Prostate gland (tissue), 2 donors: ENCODE results near the gene KRTAP10-11.

Experiments
- POLR2AphosphoS5 ChIP-seq: sonication (generic); formaldehyde crosslinking; IDR thresholded peaks from one replicate; pipeline ENCODE4 v1.6.1; 2017; ENCODE audit warnings: antibody characterized with exemption
- TF ChIP-seq, protein P1 (sequence below), 4 experiments: fragments of 200-600 bp in 2 of 4; fragments of 450-650 bp in 2 of 4; sonication (generic) in 2 of 4; IDR thresholded peaks; 1 replicate in 3 of 4; 2 replicates in 1 of 4; pipeline ENCODE4 v1.5.1; 2016 to 2019; ENCODE audit warnings: antibody characterized with exemption in 4 of 4, mild to moderate bottlenecking in 2 of 4, moderate library complexity in 2 of 4

DNA sequence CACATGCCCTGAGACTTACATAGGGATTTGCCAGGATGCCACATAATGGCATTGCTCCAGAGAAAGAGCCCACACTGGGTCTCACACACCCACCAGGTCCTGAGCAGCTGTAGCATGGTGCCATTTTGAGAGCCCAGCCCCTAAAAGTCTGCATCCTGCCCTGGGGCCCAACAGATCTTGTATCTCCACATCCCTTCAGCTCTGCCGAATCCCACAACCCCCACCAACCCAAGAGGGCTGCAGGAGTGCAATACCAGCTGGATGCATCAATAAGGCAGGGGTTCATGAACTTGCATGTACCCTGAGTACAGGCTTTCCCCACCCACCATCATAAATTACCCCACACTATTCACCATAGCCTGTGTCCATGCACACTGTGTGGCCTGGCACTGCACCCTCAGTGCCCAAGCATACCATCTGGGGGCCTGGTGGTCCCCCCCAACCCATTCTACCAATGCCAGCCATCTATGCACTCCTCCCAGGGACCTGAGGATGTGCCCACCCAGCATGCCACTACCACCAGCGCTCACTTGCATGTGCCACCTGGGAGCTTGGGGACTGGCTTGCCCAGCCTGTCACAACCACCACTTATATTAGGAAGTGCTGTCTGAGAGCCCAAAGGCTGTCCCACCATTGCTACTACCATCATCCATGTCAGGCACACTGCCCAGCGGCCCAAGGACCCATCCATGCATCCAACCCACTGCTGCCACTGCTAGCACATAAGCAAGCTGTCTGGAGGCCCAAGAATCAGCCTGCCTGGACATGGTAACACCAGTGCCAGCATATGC lies 24.6 kb downstream of the KRTAP10-11 start:
- TF ChIP-seq POLR2AphosphoS5 = no peak
- TF ChIP-seq, protein P1, sequence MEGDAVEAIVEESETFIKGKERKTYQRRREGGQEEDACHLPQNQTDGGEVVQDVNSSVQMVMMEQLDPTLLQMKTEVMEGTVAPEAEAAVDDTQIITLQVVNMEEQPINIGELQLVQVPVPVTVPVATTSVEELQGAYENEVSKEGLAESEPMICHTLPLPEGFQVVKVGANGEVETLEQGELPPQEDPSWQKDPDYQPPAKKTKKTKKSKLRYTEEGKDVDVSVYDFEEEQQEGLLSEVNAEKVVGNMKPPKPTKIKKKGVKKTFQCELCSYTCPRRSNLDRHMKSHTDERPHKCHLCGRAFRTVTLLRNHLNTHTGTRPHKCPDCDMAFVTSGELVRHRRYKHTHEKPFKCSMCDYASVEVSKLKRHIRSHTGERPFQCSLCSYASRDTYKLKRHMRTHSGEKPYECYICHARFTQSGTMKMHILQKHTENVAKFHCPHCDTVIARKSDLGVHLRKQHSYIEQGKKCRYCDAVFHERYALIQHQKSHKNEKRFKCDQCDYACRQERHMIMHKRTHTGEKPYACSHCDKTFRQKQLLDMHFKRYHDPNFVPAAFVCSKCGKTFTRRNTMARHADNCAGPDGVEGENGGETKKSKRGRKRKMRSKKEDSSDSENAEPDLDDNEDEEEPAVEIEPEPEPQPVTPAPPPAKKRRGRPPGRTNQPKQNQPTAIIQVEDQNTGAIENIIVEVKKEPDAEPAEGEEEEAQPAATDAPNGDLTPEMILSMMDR (IDR thresholded peaks at IDR 0.05) = no peak
